Measurements from ENCODE around the gene HOXA11.

HOXA11 gene

GRCh38 chr7:27185013-27185853 is at the start of gene HOXA11:
TSS of gene HOXA11 (minus strand) at chr7:27185232. CDS start at chr7:27185144, 88 bp downstream.
- DNase-seq: no peak

- DNase-seq: no peak
Observed at GRCh38 chr7:27229448-27229847, 44.4 kb upstream of the HOXA11 start.

GRCh38 chr7:27224983-27225934 is 40.2 kb upstream of the HOXA11 start:
- DNase-seq: no peak

GRCh38 chr7:27223941-27224575 is 39.0 kb upstream of the HOXA11 start:
- DNase-seq: no peak

GRCh38 chr7:27221201-27221797 is 36.3 kb upstream of the HOXA11 start:
- no peak for DNase-seq

- no peak for DNase-seq
Observed at GRCh38 chr7:27220440-27220955, 35.5 kb upstream of the HOXA11 start.

GRCh38 chr7:27219821-27220220 is 34.8 kb upstream of the HOXA11 start:
- DNase-seq: no peak

GRCh38 chr7:27217951-27218350 is 32.9 kb upstream of the HOXA11 start:
- no peak for DNase-seq

- no peak for DNase-seq
Observed at GRCh38 chr7:27215356-27215755, 30.3 kb upstream of the HOXA11 start.

GRCh38 chr7:27214239-27214950 is 29.4 kb upstream of the HOXA11 start:
- DNase-seq: no peak

- DNase-seq: no peak
Observed at GRCh38 chr7:27213433-27214238, 28.6 kb upstream of the HOXA11 start.

- no peak for DNase-seq
Observed at GRCh38 chr7:27212497-27213432, 27.7 kb upstream of the HOXA11 start.

GRCh38 chr7:27211764-27212204 is 26.8 kb upstream of the HOXA11 start:
- DNase-seq: no peak

- no peak for DNase-seq
Observed at GRCh38 chr7:27211084-27211446, 26.0 kb upstream of the HOXA11 start.

- no peak for DNase-seq
Observed at GRCh38 chr7:27210441-27211083, 25.5 kb upstream of the HOXA11 start.

- no peak for DNase-seq
Observed at GRCh38 chr7:27209933-27210440, 25.0 kb upstream of the HOXA11 start.

GRCh38 chr7:27208998-27209397 is 24.0 kb upstream of the HOXA11 start:
- DNase-seq: no peak

- no peak for DNase-seq
Observed at GRCh38 chr7:27207348-27207985, 22.4 kb upstream of the HOXA11 start.

All from NCI-H2081 treated with DMSO at 0.1 percent for 48 hours (cell line).